ENCODE data around the gene IFNL3.

IFNL3 gene

GRCh38 chr19:39208175-39208795, 36.5 kb downstream of the IFNL3 start:
- TF ChIP-seq EZH2phosphoT487 (IDR thresholded peaks at IDR 0.05; ENCODE audit: borderline replicate concordance) (no peak), CTCF (conservative IDR thresholded peaks at IDR 0.05; ENCODE audit: low read length) (no peak)
- Histone ChIP-seq H3K79me2 (ENCODE audit: insufficient read depth, low read length) (no peaks in the 10 kb centered on the region), H3K4me1 (ENCODE audit: insufficient read depth, low read length, poor library complexity, severe bottlenecking) (no peaks in the 10 kb centered on the region), H4K20me1 (ENCODE audit: insufficient read depth, low read length, poor library complexity, severe bottlenecking) (no peaks in the 10 kb centered on the region), H3K9me3 (ENCODE audit: insufficient read depth, low read depth, low read length) (no peaks in the 10 kb centered on the region), H3F3A (ENCODE audit: low read depth) (no peaks in the 10 kb centered on the region), H2AFZ (ENCODE audit: low read length) (no peak overlapping the region; the same call in 1 of the 2 replicates), H3K27me3 (ENCODE audit: insufficient read depth, low read length, poor library complexity, severe bottlenecking) (no peaks in the 10 kb centered on the region), H3K9me2 (replicated peaks; ENCODE audit: low read depth, low read length) (no peaks in the 10 kb centered on the region), H3K9ac (ENCODE audit: low read depth, low read length, poor library complexity, severe bottlenecking) (no peak overlapping the region), H3K36me3 (ENCODE audit: insufficient read depth, low read length) (no peaks in the 10 kb centered on the region), H3K4me2 (ENCODE audit: low read depth, low read length, poor library complexity, severe bottlenecking) (no peak overlapping the region), H3K4me3 (ENCODE audit: low read length, poor library complexity, severe bottlenecking) (no peak overlapping the region)

- no peaks in the 10 kb centered on the region for H3K9me2 ChIP-seq (replicated peaks; ENCODE audit: low read depth, low read length)
- H3K4me1 ChIP-seq (ENCODE audit: insufficient read depth, low read length, poor library complexity, severe bottlenecking): no peaks in the 10 kb centered on the region
- no peak overlapping the region for H3K4me2 ChIP-seq (ENCODE audit: low read depth, low read length, poor library complexity, severe bottlenecking)
- no peaks in the 10 kb centered on the region for H3K27me3 ChIP-seq (ENCODE audit: insufficient read depth, low read length, poor library complexity, severe bottlenecking)
- no peak overlapping the region for H3K4me3 ChIP-seq (ENCODE audit: low read length, poor library complexity, severe bottlenecking)
- no peaks in the 10 kb centered on the region for H3K9me3 ChIP-seq (ENCODE audit: insufficient read depth, low read depth, low read length)
- H3F3A ChIP-seq (ENCODE audit: low read depth): no peaks in the 10 kb centered on the region
- H3K36me3 ChIP-seq (ENCODE audit: insufficient read depth, low read length): no peaks in the 10 kb centered on the region
- H2AFZ ChIP-seq (ENCODE audit: low read length): no peak overlapping the region
- H3K79me2 ChIP-seq (ENCODE audit: insufficient read depth, low read length): no peaks in the 10 kb centered on the region
- no peak overlapping the region for H3K9ac ChIP-seq (ENCODE audit: low read depth, low read length, poor library complexity, severe bottlenecking)
- H4K20me1 ChIP-seq (ENCODE audit: insufficient read depth, low read length, poor library complexity, severe bottlenecking): no peaks in the 10 kb centered on the region
- TF ChIP-seq EZH2phosphoT487 (IDR thresholded peaks at IDR 0.05; ENCODE audit: borderline replicate concordance) (no peak), CTCF (conservative IDR thresholded peaks at IDR 0.05; ENCODE audit: low read length) (no peak)
These were observed 37.4 kb downstream of the IFNL3 start for GRCh38 chr19:39207293-39207836.

- Histone ChIP-seq H3K27me3 (ENCODE audit: insufficient read depth, low read length, poor library complexity, severe bottlenecking) (no peaks in the 10 kb centered on the region), H3K9me3 (ENCODE audit: insufficient read depth, low read depth, low read length) (no peaks in the 10 kb centered on the region), H3K4me2 (ENCODE audit: low read depth, low read length, poor library complexity, severe bottlenecking) (no peak overlapping the region), H3K79me2 (ENCODE audit: insufficient read depth, low read length) (no peaks in the 10 kb centered on the region), H2AFZ (ENCODE audit: low read length) (no peak overlapping the region), H3K36me3 (ENCODE audit: insufficient read depth, low read length) (no peaks in the 10 kb centered on the region), H4K20me1 (ENCODE audit: insufficient read depth, low read length, poor library complexity, severe bottlenecking) (no peaks in the 10 kb centered on the region), H3K9me2 (replicated peaks; ENCODE audit: low read depth, low read length) (no peaks in the 10 kb centered on the region), H3K9ac (ENCODE audit: low read depth, low read length, poor library complexity, severe bottlenecking) (no peak overlapping the region), H3K4me1 (ENCODE audit: insufficient read depth, low read length, poor library complexity, severe bottlenecking) (no peaks in the 10 kb centered on the region), H3F3A (ENCODE audit: low read depth) (no peaks in the 10 kb centered on the region), H3K4me3 (ENCODE audit: low read length, poor library complexity, severe bottlenecking) (no peak overlapping the region)
- TF ChIP-seq EZH2phosphoT487 (IDR thresholded peaks at IDR 0.05; ENCODE audit: borderline replicate concordance) (no peak), CTCF (conservative IDR thresholded peaks at IDR 0.05; ENCODE audit: low read length) (no peak)
These were observed 38.7 kb downstream of the IFNL3 start for GRCh38 chr19:39206122-39206521.
